Neural progenitor cell (in vitro differentiated cells): ENCODE data around the gene NKAIN2.

Source experiments
- EZH2 ChIP-seq: fragments of 200-600 bp; sonication (generic); IDR thresholded peaks from 2 replicates; pipeline ENCODE4 v1.6.1; 2017; ENCODE audit warnings: antibody characterized with exemption, mild to moderate bottlenecking, moderate library complexity
- TF ChIP-seq, protein P1 (sequence below): fragments of 200-600 bp; sonication (generic); IDR thresholded peaks from 2 replicates; pipeline ENCODE4 v1.5.1; 2017; ENCODE audit warnings: antibody characterized with exemption, mild to moderate bottlenecking

DNA sequence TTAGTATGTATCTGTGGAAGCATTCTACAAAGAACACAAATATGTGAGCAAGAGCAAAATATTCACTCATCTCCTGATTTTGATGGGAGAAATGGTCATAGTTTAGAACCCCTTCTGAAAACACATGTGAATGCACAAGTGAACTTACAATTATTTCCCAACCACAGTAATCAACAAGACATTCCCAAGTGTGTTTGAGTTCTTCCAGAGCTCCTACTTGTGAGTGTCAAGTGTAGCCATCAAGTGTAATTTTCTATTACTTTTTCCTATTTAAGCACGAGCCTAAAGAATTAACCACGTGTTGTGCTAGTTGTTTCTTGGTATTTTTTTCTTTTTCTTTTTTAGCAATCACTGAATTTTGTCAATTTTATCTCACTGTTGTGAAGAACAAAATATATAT is 402.3 kb downstream of the NKAIN2 start:
- TF ChIP-seq, protein P1, sequence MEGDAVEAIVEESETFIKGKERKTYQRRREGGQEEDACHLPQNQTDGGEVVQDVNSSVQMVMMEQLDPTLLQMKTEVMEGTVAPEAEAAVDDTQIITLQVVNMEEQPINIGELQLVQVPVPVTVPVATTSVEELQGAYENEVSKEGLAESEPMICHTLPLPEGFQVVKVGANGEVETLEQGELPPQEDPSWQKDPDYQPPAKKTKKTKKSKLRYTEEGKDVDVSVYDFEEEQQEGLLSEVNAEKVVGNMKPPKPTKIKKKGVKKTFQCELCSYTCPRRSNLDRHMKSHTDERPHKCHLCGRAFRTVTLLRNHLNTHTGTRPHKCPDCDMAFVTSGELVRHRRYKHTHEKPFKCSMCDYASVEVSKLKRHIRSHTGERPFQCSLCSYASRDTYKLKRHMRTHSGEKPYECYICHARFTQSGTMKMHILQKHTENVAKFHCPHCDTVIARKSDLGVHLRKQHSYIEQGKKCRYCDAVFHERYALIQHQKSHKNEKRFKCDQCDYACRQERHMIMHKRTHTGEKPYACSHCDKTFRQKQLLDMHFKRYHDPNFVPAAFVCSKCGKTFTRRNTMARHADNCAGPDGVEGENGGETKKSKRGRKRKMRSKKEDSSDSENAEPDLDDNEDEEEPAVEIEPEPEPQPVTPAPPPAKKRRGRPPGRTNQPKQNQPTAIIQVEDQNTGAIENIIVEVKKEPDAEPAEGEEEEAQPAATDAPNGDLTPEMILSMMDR = no peak
- TF ChIP-seq EZH2 = no peak
